AML-193 (cell line): Measurements from ENCODE around the gene SMAD1.
"Not testable (repeated sequence)": the region's sequence is repeated elsewhere in the genome, so short reads cannot be mapped to it uniquely, and the experiment has no call there.

Source experiments
- DNase-seq, 2 experiments: peaks; one replicate each; lab custom pipeline; 2025; lab: John Stamatoyannopoulos, UW

The SMAD1 gene

DNA sequence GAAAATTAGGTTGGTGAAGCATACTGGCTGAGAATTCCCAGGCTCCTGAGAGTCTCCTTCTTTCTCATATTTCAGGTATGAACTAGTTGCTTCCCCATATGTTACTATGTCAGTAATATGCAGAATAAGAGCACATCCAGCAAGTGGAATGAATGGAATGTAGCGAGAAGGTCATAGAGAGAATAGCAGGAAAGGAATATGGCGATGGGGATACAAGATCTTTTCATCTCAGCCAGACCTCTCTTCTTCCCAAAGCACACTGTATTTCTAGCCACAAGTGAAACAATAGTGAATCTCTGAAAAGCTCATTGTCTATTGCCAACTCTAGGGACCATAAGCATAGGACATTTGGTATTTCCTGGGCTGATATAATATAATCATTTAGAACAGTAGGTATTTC, 82.9 kb downstream of the SMAD1 start:
- DNase-seq = no peak

DNA sequence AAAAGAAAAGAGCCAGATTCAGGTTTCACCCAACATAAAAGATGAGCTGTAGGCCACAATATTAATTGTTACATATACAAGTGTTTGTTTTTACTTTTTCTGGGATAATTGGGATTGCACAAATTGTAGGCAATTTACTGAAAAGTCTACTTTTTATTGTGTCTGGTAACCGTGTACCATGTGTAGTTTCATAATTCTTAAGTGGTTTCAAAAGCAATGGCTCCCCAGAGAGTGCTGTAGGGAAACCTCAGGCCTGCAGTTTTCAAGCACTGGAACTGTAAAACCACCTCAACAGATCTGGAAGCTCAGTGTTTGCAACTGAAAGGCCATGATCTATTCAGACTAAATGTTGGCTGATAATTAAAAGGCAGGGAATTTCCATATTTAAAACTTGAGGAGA, 83.7 kb downstream of the SMAD1 start:
- no peak for DNase-seq

DNA sequence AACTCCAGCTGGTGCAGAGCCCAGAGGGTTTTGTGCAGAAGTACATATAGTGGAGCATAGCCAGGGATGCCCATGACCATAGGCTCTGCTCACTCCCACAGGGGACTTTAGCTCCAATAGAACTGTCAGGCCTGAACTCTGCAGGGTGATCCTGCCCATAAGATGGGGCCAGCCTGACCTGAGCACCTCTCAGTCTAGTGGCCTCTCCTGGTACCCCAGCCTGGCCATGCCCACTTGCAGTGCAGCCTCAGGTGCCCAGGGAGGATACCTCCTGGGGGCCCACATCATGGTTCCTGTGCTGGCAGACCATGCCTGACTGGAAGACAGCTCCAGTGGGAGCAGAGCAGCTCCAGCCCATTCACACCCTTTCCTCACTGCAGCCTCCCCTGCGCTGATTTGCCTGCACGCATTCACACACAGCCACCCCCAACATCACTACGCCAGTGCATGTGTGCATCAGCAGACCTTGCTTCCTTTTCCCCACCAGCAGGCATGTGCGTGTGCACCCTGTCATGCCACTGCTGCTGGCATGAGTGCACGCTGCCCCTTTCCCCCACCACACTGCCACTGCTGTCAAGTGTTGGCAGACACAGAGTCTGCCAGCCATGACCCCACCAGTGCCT, 84.5 kb downstream of the SMAD1 start:
- no peak for DNase-seq

DNA sequence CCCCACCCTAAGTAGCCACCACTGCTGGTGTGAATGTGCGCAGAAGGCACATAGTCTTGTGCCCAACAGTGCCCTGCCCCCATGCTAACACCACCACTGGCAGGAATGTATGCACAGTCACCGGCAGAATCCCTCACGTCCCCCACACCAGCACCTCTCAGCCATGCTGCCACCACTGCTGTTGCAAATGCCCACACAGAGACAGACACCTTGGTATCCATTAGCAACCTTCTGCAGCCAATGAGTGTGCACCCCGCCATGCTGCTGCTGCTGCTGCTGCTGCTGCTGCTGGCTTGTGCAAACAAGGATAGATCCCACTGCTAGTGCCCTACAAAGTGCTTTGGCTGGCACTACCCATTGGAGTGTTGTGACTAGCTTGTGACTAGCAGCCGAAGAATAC, 85.1 kb downstream of the SMAD1 start:
- DNase-seq = no peak

DNA sequence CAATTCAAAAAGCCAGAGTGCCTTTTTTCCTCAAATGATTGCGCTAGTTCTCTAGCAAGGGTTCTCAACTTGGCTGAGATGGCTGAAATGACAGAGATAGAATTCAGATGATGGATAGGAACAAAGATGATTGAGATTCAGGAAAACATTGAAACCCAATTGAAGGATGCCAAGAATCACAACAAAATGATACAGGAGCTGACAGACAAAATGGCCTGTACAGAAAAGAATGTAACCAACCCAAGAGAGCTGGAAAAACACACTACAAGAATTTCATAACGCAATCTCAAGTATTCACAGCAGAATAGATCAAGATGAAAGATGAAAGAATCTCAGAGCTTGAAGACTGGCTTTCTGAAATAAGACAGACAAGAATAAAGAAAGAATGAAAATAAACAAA, 85.9 kb downstream of the SMAD1 start:
- DNase-seq = no peak

DNA sequence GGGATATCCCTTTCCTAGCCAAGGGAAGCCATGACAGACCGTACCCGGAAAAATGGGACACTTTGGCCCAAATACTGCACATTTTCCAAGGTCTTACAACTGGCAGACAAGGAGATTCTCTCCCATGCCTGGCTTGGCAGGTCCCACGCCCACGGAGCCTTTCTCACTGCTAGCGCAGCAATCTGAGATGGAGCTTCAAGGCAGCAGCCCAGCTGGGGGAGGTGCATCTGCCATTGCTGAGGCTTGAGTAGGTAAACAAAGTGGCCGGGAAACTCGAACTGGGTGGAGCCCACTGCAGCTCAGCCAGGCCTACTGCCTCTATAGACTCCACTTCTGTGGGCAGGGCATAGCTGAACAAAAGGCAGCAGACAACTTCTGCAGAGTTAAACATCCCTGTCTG, 92.9 kb downstream of the SMAD1 start:
- not testable (repeated sequence) for DNase-seq

DNA sequence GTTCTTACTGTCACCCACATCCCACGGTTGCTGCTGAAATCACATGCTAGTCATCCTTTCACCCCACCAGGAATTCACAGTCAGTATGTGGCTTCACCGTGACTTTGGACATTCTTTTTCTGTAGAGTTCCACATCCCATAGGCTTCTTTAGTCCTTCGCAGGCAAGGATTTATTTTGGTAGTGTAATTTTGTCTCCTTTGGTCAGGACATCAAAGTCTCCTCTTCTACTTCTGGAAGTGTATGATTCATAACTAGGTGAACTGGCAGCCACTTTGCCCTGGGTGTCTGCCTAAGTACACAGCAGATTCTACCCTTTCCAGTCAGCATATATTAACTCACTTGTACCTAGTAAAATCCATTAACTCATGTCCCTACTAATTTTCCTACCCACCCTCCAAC, 99.3 kb downstream of the SMAD1 start:
- no peak for DNase-seq

DNA sequence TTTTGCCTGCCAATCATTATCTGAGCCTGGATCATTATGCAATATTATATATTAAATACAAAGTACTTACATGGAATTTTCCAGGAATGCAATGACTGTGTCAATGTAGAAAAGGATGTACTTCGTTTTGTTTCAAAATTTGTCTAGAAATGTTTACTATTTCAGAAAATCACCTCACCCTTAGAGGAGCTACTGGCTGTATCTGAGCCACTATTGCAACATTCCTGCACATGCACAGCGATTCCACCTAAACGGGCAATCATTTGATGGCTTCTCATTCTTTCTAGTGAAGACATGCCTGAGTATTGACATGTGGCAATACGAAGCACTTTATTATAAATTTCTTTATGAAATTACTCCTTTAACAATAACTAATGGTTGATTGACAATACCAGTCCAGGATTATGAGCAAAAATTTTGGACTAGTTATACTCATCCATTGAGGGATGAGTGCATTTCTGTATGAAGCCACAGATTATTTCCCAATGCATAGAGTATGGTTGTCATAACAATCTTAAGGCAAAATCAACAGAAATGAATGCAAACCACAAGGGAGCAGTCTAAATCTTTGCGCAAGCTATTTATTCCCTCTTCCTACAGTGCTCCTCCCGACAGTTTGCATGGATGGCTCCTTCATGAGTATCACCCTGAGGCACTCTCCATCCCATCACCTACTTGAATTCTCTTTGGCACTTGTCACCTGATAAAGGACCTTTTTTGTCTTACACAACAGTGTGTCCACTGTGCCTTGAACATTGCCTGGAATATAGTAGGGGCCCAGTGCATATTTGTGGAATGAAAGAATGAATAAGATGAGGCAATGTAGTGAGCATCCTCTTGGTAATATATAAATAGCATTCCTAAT, 101.8 kb downstream of the SMAD1 start:
- DNase-seq = no peak

DNA sequence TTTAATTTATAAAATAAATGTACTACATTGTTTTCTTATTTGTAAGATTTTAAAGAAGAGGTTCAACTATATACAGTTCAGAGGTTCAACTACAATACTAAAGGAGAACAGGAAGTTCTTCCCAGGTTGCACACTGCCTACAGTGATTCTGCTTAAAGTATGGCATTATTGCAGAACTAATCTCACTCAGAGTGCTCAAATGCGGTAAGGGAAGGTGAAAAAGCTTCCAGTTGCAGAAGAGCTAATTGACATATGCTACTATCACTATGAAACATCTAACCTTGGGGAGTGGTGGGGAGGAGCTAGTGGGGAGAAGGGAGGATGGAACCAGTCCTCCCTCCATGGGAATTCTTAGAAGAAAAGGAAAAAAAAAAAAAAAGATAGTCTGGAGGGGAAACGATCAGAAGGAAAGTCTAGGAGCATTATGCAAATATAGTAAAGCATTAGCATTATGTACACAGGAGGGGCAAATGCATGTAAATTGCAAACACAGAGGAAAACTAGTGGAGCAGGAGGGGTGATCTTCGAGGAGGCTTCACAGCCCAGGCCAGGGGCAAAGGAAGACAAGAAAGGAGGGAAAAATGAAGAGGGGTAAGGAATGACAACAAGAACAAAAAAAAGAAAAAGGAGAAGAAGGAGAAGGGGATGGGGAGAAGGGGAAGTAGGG, 105.6 kb downstream of the SMAD1 start:
- DNase-seq = no peak

DNA sequence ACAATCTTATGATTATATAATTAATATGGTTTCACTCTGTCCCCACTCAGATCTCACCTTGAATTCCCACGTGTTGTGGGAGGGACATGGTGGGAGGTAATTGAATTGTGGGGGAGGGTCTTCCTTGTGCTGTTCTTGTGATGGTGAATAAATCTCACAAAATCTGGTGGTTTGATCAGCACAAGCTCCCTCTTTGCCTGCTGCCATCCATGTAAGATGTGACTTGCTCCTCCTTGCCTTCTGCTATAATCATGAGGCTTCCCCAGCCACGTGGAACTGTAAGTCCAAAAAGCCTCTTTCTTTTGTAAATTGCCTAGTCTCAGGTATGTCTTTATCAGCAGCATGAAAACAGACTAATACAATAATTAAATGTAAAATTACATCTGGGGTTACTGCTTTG, 107.7 kb downstream of the SMAD1 start:
- not testable (repeated sequence) for DNase-seq

DNA sequence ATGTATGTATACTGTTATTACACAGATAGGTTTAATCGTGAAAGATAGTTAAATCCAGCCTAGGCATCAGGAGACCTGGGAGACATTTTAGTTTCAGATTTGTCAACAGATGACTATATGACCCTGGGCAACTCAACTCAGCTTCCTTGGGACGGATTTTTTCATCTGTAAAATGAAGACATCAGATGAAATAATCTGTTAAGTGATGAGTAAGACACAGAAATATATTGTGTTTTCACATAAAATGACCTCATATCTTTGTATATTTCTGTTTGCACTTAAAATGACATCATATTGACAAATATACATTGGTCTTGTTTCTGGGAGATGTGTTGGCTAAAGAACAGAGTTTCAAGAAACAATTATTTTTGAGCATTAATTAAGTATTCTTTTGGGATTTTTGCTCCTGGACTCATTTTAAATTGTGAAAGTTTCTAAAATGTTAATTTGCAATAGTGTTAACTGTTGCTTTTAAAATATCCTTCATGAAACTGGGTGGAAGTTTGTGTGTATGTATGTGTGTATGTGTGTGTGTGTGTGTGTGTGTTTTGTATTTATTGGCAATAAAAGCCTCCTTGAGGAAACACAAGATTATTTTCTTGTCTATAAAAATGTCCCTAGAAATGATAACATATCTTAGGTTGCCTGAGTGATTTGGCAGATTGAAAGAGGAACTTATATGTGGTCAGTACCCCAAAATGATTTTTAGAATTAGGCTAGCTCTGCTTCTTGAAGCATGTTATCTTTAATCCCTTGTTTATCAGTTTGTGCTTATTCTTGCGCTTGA, 108.5 kb downstream of the SMAD1 start:
- DNase-seq = no peak

DNA sequence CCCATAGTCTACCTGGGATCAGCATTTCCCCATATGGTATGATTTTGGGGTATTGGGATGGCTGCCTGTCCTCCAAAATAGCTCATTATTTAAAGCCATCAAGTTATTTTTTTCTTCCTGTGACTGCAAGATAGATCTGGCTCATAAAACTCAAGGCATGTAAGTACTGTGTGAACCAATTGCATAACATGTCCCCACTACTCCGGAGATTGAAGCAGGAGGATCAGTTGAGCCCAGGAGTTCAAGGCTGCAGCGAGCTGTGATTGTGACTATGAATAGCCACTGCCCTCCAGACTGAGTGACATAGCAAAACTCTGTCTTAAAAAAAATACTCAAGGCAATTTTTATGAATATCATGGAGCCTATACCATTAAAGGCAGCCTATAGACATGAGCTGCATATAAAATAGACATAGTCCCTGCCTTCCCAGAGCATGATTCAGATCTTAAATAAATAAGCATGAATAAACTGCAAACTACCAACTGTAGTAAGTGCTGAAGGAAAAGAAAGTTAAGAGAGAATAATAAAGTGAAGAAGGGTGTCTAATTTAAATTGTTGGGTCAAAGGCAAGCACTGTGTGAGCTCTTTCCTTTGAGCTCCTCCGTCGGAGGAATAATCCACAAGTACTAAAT, 120.6 kb downstream of the SMAD1 start:
- DNase-seq = no peak

DNA sequence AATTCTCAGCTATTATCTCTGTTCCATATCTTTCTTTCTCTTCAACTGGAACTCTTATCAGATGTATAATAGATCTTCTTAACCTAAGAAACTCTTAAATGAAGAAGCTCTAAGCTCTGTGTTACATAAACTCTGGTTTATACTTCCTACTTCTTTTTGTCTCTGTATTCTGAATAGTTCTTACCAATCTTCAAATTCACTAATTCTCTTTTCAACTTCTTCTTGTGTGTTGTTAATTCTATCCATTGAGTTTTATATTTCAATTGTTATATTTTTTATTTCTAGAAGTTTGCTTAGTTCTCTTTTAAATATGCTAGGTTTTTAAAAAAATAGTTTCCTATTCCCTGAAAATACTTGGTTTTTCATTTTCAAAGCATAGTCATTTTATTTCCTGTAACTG, 124.3 kb downstream of the SMAD1 start:
- DNase-seq = no peak
